ENCODE measurements around the gene LPCAT3.

The LPCAT3 gene

DNA sequence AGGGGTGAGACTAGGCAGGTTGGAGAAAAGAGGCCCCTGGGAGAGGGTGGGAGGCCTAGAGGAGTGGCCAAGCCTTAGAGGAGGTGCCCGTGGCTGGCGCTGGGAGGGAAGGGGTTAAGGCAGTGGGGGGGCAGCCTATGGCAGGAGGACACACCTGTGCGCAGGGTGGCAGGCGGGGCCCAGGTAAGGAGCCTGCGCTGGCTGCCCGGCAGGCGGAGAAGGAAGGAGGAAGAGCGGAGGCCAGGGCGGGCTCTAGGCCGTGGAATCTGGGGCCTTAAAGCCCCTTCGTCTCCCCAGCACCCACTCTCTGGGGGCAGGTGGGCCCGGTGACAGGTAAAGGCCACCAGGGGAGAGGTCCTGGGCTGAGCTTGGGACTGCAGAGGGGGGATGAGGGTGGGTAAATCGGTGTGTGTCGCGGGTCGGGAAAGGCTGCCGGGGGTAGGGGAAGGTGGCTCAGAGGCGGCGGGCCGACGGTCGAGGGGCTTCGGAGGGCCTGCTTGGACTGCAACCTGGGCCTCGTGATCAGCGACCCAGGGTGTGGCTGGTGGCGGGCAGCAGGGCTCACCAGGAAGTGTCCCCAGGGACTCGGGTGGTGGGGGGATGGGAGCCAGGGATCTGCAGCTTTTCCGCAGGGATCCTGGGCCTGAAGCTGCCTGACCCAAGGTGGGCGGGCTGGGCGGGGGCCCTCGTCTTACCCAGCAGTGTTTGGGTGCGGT is 55.1 kb downstream of the LPCAT3 start:
- no peak for DNase-seq

GRCh38 chr12:6962285-6963015 is 55.8 kb downstream of the LPCAT3 start:
- no peak for DNase-seq

GRCh38 chr12:6961695-6962284 is 56.5 kb downstream of the LPCAT3 start:
- DNase-seq = peak; percentile 95

DNA sequence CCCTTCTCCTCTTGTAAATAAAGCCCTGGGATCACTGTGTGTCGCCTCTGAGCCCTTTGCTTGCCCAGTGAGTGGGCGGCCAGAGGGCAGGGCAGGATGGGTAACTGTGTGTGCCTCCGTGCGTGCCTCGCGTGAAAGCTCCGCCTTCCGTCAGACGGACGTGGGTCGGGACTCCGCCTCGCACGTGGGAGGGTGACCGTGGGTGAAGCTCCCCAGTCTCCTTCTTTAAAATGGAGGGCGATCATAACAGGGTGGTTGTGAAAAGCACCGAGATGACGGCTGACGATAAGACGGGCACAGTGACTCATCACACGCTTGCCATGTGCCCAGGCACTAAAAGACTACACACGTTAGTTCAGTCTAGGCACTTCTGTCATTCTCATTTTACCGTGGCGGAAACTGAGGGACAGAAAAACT is 57.0 kb downstream of the LPCAT3 start:
- peak; percentile 92 for DNase-seq

DNA sequence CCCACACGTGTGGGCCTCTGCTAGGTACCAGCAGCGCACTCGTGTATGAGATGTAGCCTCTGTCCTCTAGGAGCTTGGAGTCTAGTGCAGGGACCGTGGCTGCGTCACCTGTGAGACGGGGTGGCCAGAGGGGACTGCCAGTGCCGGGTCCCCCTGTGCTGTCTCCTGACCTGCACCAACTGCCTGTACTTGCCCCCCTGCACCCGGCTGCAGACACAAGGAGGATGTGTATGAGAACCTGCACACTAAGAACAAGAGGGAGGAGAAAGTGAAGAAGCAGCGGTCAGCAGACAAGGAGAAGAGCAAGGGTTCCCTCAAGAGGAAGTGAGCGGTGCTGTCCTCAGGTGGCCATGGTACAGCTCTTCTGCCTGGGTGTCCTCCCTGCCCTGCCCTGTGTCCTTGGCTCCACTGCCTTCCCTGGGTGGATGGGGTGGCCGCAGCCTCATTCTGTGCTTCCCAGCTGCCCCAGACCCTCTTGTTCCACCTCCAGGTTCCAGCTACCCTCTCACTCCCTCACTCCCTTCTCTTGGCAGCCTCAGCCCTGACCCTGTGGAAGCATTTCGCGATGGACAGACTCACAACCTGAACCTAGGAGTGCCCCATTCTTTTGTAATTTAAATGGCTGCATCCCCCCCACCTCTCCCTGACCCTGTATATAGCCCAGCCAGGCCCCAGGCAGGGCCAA is 57.5 kb downstream of the LPCAT3 start:
- DNase-seq = peak; percentile 76

DNA sequence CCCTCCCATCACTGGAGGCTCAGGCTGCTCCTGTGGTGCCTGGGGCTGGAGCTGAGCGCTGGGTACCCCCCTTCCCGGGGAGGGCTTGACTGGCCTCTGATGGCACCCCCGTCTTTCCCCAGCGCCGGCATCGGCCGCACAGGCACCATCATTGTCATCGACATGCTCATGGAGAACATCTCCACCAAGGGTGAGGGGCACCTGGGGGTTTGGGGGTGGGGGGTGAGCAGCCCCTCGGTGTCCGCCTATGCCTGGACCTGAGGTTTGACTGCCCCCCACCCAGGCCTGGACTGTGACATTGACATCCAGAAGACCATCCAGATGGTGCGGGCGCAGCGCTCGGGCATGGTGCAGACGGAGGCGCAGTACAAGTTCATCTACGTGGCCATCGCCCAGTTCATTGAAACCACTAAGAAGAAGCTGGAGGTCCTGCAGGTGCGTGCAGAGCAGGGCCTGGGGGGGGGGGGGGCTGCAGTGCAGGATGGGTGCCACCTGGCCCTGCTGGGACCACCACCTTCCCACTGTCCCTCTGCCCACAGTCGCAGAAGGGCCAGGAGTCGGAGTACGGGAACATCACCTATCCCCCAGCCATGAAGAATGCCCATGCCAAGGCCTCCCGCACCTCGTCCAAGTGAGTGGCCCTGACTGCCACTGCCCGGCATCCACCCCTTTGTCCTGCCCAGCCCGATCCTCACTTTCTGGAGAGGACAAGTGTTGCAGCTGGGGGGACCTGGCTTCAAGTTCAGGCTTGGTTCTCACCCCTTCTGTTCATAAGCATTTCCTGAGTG is 58.3 kb downstream of the LPCAT3 start:
- DNase-seq = no peak

GRCh38 chr12:6959058-6959804 is 59.0 kb downstream of the LPCAT3 start:
- DNase-seq = peak; percentile 90

- DNase-seq = peak; percentile 53
Observed at GRCh38 chr12:6958609-6959057, 59.6 kb downstream of the LPCAT3 start.

DNA sequence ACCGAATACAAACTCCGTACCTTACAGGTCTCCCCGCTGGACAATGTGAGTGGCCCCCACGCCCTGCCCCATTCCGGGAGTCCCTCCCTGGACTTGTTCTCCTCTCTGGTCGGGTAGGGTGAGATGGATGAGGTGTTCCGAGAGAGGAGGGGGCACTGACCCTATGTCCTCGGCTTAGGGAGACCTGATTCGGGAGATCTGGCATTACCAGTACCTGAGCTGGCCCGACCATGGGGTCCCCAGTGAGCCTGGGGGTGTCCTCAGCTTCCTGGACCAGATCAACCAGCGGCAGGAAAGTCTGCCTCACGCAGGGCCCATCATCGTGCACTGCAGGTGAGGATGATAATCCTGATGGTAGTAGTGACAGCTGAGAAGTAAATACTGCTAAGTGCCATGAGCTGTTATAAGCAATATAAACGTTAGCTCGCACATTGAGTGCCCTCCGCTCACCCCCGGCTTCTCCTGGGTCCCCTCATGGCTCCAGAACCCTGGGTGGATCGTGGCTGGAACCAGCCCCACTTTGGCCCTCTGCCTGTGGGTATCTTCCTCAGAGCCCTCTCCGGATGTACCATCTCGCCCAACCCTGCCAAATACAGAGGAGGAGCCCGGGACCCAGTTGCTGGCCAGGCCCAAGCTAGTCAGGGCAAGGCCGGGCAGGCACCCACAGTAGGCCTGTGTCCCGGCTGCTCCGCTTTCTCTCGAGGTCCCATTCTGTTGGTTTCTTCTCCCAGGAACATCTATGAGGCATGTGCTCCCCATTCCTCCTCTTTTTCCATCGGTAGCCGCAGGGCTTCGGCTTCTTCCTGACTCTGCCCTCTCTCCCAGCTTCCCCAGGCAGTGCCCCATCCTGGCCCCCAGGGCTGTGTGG is 60.3 kb downstream of the LPCAT3 start:
- no peak for DNase-seq

- no peak for DNase-seq
Observed at GRCh38 chr12:6957151-6957701, 61.0 kb downstream of the LPCAT3 start.

GRCh38 chr12:6956021-6956727 is 62.1 kb downstream of the LPCAT3 start:
- DNase-seq = peak; percentile 79

- DNase-seq = no peak
Observed at GRCh38 chr12:6955108-6956020, 62.9 kb downstream of the LPCAT3 start.

DNA sequence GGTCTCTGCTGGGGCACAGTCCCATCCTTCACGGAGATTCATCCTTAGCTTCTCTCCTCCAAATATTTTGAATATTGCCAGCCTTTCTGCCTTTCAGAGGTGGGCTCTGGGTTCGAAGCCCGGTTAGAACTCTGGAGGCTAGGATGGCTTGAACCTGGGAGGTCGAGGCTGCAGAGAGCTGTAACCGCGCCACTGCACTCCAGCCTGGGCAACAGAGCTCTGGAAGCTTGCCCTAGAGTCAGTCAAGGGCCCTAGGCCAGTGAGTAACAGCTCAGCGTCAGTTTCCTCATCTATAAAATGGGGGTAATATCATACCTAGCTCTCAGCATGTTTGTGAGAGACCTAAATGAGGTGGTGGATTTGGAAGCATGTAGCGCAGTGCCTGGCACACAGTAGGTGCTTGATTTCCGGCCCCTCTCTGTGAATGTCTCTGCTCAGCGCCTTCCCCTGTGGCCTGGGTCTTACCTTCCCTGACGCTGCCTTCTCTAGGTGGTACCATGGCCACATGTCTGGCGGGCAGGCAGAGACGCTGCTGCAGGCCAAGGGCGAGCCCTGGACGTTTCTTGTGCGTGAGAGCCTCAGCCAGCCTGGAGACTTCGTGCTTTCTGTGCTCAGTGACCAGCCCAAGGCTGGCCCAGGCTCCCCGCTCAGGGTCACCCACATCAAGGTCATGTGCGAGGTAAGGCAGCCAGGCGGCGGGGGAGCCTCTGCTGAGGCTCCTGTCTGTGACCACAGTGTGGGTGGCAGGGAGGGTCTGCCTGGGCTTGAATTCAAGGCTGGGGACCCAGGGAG is 63.8 kb downstream of the LPCAT3 start:
- no peak for DNase-seq

- peak; percentile 98 for DNase-seq
Observed at GRCh38 chr12:6953442-6954315, 64.6 kb downstream of the LPCAT3 start.

DNA sequence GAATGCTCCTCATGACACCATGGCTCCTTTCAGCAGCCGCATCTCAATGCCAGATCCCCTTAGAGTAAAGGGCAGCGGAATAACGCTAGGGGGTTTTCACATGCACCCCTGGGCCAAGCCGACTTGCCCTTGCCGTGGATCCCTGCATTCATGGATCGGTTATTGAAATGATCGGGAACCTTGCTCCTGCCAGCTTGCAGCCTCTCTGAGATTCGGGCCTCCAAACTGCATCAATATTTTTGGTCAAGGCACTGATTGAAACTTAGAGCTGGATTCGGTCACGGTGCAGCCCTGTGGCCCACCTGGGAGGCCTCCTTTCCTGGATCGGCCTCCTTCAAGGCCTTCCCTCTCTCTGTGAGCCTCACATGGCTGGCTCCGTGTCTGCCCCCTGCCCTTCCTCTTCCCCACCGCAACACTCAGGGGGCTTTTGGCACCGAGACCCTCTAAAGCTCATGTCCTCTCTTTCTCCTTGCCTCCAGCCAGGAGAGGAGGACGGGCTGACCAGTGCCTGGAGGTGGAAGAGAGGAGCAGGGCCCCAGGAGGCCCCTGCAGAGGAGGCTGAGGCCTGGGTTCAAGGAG is 65.3 kb downstream of the LPCAT3 start:
- DNase-seq = peak; percentile 40

DNA sequence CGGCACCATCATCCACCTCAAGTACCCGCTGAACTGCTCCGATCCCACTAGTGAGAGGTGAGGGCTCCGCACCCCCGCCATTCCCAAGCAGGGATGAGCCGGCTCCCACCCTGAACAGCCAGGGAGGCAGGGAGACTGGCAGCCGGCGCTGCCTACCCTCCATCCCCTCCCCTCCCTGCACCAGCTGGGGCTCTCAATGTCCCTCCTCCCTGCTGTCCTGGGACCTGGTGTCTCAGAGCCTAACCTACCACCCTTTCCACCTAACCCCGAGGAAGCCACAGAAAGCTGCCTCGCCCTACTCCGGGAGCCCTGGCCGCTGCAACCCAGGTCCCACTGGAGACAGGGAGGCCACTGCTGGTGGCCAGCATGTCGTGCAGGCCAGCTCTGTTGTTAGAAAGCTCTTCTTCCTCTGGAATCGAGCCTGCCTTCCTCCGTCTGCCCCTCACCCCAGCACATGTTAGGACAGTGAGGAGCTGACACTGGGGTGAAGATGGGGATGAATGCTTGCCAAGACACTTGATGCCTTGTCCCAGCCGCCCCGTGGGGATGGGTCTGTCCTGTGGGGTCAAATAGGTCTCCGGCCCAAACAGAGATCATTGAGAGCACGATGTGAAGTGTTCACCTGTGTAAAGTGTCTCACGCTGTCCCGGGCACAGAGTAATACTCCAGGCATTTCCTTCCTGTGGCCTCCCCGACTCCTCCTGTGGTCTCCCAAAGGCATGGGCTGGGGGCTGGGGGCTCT is 66.0 kb downstream of the LPCAT3 start:
- peak; percentile 47 for DNase-seq
